HG03571 (cell line): Measurements from ENCODE around the gene NFILZ.

Source experiments
- ATAC-seq: cut with Tn5 transposase; IDR thresholded peaks from one replicate; pipeline ENCODE4 v1.9.1; 2021; ENCODE audit not compliant: unreplicated experiment

NFILZ gene

GRCh38 chr19:8641221-8641907 lies 10.9 kb downstream of the NFILZ start:
- ATAC-seq, result no peak

- ATAC-seq, result no peak
Measured at GRCh38 chr19:8641908-8642547, 11.6 kb downstream of the NFILZ start.

- ATAC-seq, result no peak
Measured at GRCh38 chr19:8642561-8642960, 12.1 kb downstream of the NFILZ start.

GRCh38 chr19:8643860-8644653 lies 13.6 kb downstream of the NFILZ start:
- ATAC-seq, result no peak

- no peak for ATAC-seq
Measured at GRCh38 chr19:8648240-8648639, 17.8 kb downstream of the NFILZ start.

- no peak for ATAC-seq
Measured at GRCh38 chr19:8654591-8655339, 24.3 kb downstream of the NFILZ start.

GRCh38 chr19:8655340-8655709 lies 24.9 kb downstream of the NFILZ start:
- ATAC-seq, result no peak

GRCh38 chr19:8657869-8658268 lies 27.4 kb downstream of the NFILZ start:
- ATAC-seq, result no peak

GRCh38 chr19:8659905-8660304 lies 29.5 kb downstream of the NFILZ start:
- ATAC-seq, result no peak

- no peak for ATAC-seq
Measured at GRCh38 chr19:8662263-8662662, 31.8 kb downstream of the NFILZ start.

GRCh38 chr19:8663920-8664670 lies 33.7 kb downstream of the NFILZ start:
- no peak for ATAC-seq

- ATAC-seq, result no peak
Measured at GRCh38 chr19:8664671-8665057, 34.2 kb downstream of the NFILZ start.

GRCh38 chr19:8665468-8666213 lies 35.2 kb downstream of the NFILZ start:
- no peak for ATAC-seq

- ATAC-seq, result no peak
Measured at GRCh38 chr19:8666814-8667405, 36.5 kb downstream of the NFILZ start.

GRCh38 chr19:8673276-8673891 lies 43.0 kb downstream of the NFILZ start:
- ATAC-seq, result no peak

- no peak for ATAC-seq
Measured at GRCh38 chr19:8675066-8675465, 44.6 kb downstream of the NFILZ start.

GRCh38 chr19:8678244-8678807 lies 47.9 kb downstream of the NFILZ start:
- no peak for ATAC-seq
